Measurements from ENCODE around the gene SLC37A1. TPM values are rescaled to one million over a fixed set of nuclear protein-coding genes. Genes with fewer than 3 reads are reported as not detected.

The SLC37A1 gene
- total RNA-seq, 2 experiments from 2014 or later, result 18.9 to 19.2 TPM

DNA sequence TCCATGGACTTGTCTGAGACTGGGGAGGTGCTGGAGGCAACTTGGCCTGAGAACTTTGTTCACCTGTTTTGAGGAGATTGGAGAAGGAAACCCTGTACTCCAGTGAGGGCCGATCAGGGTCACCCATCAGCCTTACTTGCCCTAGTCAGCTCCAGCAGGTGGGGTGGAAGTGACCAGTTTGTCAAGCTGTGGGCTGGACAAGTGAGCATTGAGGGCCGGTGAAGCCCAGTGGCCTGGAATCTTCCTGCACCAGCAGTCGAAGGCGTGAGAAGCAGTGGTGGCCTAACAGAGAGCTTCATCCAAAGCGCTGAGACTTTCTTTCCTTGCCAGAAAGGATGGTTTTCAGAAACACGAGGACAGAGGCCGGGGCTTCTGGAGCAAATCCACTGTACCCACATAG is 9.6 kb downstream of the SLC37A1 start:
- H3K36me3 Mint-ChIP-seq (ENCODE audit: low read depth), result peaks cover 70% of the 10 kb centered on the region
- no peaks in the 10 kb centered on the region for H3K9me3 Mint-ChIP-seq (ENCODE audit: insufficient read depth)
- POLR2A ChIA-PET, result interaction anchor here (0.7 to 1.6 kb wide), 2 partner anchors 9 kb away, joined by 3 to 7 read pairs; no protein-coding TSS in a partner anchor
- CTCF ChIA-PET, result no interaction called here
- peaks cover 45% of the 10 kb centered on the region for H3K4me1 Mint-ChIP-seq (ENCODE audit: low read depth)
- H3K4me3 Mint-ChIP-seq, result no peak overlapping the region
- no peak overlapping the region for H3K27ac Mint-ChIP-seq
- H3K27me3 Mint-ChIP-seq (ENCODE audit: low read depth), result no peaks in the 10 kb centered on the region
- ATAC-seq, result no peak
- no peak for DNase-seq

DNA sequence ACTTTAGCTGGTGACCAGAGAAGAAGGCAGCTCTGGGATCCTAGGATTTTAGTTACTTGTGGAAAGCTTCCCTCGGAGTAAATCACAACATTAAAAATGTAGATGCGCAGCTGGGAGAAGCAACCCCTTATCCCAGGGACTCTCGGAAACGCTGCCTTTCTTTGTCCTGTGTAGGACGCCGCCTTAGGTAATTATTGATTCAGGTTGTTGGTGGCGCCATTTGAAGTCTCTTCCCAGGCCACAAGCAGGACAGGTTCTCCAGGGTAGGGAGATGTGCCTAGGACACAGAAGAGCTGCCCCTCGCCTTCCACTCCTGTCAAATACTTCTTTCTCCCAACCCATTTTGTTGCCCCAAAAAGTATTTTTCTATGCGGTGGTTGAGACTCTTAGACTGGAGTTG is 10.3 kb downstream of the SLC37A1 start:
- Mint-ChIP-seq H3K4me1 (ENCODE audit: low read depth) (peaks cover 47% of the 10 kb centered on the region), H3K4me3 (no peak overlapping the region), H3K27ac (no peak overlapping the region), H3K9me3 (ENCODE audit: insufficient read depth) (no peaks in the 10 kb centered on the region), H3K36me3 (ENCODE audit: low read depth) (peaks cover 64% of the 10 kb centered on the region), H3K27me3 (ENCODE audit: low read depth) (no peaks in the 10 kb centered on the region)
- ChIA-PET POLR2A (interaction anchor here (1.6 kb wide), 1 partner anchor 10 kb away, joined by 7 read pairs; no protein-coding TSS in a partner anchor), CTCF (no interaction called here)
- ATAC-seq, result no peak
- DNase-seq, result no peak

DNA sequence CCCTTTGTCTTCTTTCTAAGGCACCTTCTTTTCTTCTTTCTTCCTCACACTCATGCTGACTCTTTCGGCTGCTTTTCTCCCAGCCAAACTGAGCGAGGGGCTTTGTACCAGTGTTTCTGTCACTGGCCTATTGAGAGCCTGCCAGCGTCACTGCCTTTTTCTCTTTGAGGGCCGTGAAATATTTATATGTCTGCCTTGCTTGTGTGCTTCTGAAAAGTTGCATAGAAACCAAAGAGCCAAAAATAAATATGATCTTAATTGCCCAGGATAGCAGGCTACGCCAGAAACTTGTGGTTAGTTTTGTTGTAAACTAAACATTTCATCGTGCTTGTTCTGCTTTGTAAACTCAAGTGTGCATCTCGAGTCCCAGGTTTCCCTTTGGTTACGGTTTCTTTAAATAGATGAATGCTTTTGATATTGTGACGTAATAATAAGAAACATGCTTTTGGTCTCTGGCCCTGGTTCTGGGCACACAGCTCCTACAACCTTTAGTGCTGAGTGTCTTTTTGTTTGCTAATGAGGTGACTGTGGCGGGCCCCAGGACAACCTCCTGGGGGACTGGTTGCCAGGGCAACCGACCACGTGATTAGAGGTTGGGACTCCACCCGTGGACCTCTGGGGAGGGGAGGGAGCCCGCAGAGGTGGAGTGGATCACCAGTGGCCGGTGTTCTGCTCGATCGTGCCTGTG is 10.8 kb downstream of the SLC37A1 start:
- Mint-ChIP-seq H3K27ac (no peak overlapping the region), H3K4me1 (ENCODE audit: low read depth) (peaks cover 48% of the 10 kb centered on the region), H3K4me3 (peak overlapping the region; percentile 16), H3K9me3 (ENCODE audit: insufficient read depth) (no peaks in the 10 kb centered on the region), H3K36me3 (ENCODE audit: low read depth) (peaks cover 60% of the 10 kb centered on the region), H3K27me3 (ENCODE audit: low read depth) (no peaks in the 10 kb centered on the region)
- peak; percentile 67 for DNase-seq
- POLR2A ChIA-PET, result interaction anchor here (1.5 kb wide), 1 partner anchor 10 kb away, joined by 4 read pairs; the partner anchor contains the start of gene SLC37A1
- ATAC-seq, result peak; percentile 29
- CTCF ChIA-PET, result no interaction called here

DNA sequence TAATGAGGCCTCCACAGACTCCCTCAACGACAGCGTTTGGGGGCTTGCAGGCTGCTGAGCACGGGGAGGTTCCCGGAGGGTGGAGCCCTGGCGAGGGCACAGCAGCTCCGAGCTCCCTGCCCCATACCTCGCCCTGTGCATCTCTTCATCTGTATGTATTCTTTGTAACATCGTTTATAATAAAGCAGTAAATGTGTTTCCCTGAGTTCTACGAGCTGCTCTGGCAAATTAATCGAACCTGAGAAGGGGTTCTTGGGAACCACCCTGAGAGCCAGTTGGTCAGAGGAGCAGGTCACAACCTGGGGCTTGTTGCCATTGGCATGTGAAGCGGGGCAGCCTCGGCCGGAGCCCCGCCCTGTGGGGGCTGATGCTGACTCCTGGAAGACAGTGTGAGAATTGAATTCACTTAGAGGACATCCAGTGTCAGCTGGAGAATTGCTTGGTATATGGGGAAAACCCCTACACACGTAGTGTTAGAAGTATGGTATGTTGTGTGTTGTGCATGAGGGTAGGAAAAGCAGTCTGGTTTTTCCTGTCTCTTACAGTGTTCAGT is 11.5 kb downstream of the SLC37A1 start:
- DNase-seq (no peak), ATAC-seq (no peak)
- peaks cover 59% of the 10 kb centered on the region for H3K36me3 Mint-ChIP-seq (ENCODE audit: low read depth)
- H3K4me1 Mint-ChIP-seq (ENCODE audit: low read depth), result peaks cover 52% of the 10 kb centered on the region
- ChIA-PET POLR2A (interaction anchor here (1.5 kb wide), 1 partner anchor 11 kb away, joined by 4 read pairs; the partner anchor contains the start of gene SLC37A1), CTCF (no interaction called here)
- H3K27ac Mint-ChIP-seq, result peak overlapping the region; percentile 18
- H3K27me3 Mint-ChIP-seq (ENCODE audit: low read depth), result no peaks in the 10 kb centered on the region
- no peaks in the 10 kb centered on the region for H3K9me3 Mint-ChIP-seq (ENCODE audit: insufficient read depth)
- H3K4me3 Mint-ChIP-seq, result peak overlapping the region; percentile 16

DNA sequence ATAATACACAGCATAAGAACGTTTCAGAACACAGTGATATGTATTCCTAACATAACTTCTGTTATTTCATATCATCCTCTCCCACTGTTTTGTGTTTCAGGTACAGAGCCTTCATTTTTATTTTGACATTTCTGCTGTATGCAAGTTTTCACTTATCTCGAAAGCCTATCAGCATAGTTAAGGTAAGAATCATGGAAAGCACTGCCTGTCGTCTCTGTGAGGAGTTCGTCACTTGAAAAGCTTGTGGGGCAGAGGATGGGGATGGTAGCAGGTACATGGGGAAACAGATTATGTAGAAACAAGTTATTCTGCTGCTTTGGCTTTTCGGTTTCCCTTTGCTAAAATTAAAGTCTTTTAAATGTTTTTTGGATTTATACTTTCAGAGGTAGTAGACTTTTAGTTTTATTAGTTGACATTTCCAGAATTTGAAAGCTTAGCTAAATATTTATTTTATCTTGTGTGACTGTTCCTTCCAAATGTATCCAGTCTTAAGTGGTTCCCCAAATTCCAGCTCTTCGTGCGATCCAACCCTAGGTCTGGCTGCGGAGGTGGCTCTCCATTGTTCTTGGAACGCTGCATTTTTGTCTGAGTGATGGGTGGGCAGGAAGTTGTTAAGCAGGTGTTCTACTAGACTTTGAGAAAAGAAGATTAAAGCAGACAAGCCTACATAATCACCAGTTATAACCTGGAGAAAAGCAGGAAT is 12.2 kb downstream of the SLC37A1 start:
- Mint-ChIP-seq H3K9me3 (ENCODE audit: insufficient read depth) (no peaks in the 10 kb centered on the region), H3K4me3 (no peak overlapping the region), H3K4me1 (ENCODE audit: low read depth) (peaks cover 55% of the 10 kb centered on the region), H3K36me3 (ENCODE audit: low read depth) (peaks cover 55% of the 10 kb centered on the region), H3K27ac (no peak overlapping the region), H3K27me3 (ENCODE audit: low read depth) (no peaks in the 10 kb centered on the region)
- CTCF ChIA-PET, result interaction anchor here (0.9 to 2.2 kb wide), 3 partner anchors 11 to 217 kb away, joined by 3 to 9 read pairs (median 3); no protein-coding TSS in a partner anchor
- DNase-seq, result no peak
- POLR2A ChIA-PET, result interaction anchor here (1.5 kb wide), 1 partner anchor 12 kb away, joined by 4 read pairs; the partner anchor contains the start of gene SLC37A1
- ATAC-seq, result no peak

DNA sequence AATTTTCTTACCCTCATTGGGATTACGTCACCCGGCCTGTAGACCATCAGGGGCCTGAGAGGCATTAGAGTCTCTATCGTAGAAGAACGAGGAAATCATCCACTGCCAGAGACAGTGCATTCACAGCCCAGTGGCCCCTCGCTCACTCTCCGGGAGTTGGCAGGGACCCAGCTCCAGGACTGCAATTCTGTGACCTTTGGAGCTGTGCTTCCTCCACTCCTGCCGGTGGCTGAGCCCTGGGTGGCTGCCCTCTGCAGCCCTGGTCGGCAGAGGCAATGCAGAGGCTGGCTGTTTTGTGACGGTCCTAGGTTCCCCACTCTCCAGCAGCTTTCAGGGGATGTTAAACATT is 12.7 kb downstream of the SLC37A1 start:
- no peak for DNase-seq
- no peak for ATAC-seq
- no peak overlapping the region for H3K4me3 Mint-ChIP-seq
- H3K36me3 Mint-ChIP-seq (ENCODE audit: low read depth), result peaks cover 52% of the 10 kb centered on the region
- H3K27me3 Mint-ChIP-seq (ENCODE audit: low read depth), result no peaks in the 10 kb centered on the region
- ChIA-PET CTCF (interaction anchor here (0.9 to 2.7 kb wide), 7 partner anchors 10 to 217 kb away, joined by 3 to 13 read pairs (median 5); no protein-coding TSS in a partner anchor), POLR2A (interaction anchor here (1.5 to 3.4 kb wide), 3 partner anchors 11 to 31 kb away, joined by 4 to 16 read pairs (median 5); partner anchors contain the start of genes RSPH1 and SLC37A1)
- no peaks in the 10 kb centered on the region for H3K9me3 Mint-ChIP-seq (ENCODE audit: insufficient read depth)
- no peak overlapping the region for H3K27ac Mint-ChIP-seq
- peaks cover 55% of the 10 kb centered on the region for H3K4me1 Mint-ChIP-seq (ENCODE audit: low read depth)

DNA sequence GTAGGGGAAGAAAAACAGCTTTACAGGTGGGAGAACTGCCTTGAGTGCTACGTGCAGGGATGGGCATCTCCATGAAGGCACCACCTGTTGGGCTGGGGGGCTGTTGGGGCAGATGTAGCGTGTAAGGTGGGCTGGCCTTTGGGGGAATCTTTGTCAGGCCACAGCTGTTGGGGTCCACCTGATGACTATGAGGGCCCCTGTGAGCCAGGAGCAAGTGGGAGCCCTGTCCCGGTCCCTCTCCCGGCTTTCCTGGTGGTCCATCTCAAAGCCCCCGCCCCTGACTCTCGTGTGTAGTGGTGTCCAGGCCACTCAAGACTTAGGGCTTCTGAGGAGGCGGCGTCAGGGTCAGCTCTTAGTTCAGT is 13.5 kb downstream of the SLC37A1 start:
- Mint-ChIP-seq H3K4me3 (peak overlapping the region; percentile 14), H3K36me3 (ENCODE audit: low read depth) (peaks cover 46% of the 10 kb centered on the region), H3K4me1 (ENCODE audit: low read depth) (peaks cover 55% of the 10 kb centered on the region), H3K27ac (peak overlapping the region; percentile 87), H3K27me3 (ENCODE audit: low read depth) (no peaks in the 10 kb centered on the region), H3K9me3 (ENCODE audit: insufficient read depth) (no peaks in the 10 kb centered on the region)
- CTCF ChIA-PET, result interaction anchor here (0.8 to 2.7 kb wide), 11 partner anchors 9 to 631 kb away, joined by 3 to 13 read pairs (median 3); no protein-coding TSS in a partner anchor
- no peak for DNase-seq
- POLR2A ChIA-PET, result interaction anchor here (0.5 to 3.4 kb wide), 10 partner anchors 11 to 813 kb away, joined by 3 to 16 read pairs (median 4); partner anchors contain the start of genes RSPH1, SLC37A1 and UBASH3A
- ATAC-seq, result no peak

DNA sequence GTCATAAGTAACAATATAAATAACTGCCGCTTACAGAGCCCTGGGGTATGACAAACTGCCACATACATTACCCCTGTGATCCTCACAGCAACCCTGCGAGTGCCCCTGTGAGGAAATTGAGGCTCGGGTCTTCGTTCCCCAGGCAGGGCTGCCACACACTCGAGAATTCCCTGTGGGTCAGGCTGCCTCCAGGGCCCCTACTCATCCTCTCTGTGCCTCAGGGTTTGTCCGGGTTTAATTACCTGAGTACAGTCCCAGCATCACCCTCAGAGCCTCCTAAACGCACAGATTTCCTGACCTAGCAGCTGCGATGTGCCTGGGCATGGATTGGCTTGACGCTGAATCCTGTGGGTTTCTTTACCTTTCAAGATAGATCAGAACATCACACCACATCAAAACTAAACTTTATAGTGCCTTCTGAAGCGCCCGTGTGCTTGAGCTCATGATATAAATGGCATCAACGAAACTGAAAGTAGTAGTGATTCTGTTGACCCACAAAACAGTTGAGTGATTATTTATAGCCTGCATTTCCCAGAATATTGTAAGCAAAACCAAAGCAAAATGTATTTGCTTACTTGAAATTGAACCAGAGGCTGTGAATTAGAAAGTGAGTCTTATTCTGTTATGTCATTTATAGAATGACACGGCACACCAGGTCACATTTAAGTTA is 14.0 kb downstream of the SLC37A1 start:
- Mint-ChIP-seq H3K36me3 (ENCODE audit: low read depth) (peaks cover 44% of the 10 kb centered on the region), H3K4me1 (ENCODE audit: low read depth) (peaks cover 55% of the 10 kb centered on the region), H3K4me3 (peak overlapping the region; percentile 71), H3K27me3 (ENCODE audit: low read depth) (no peaks in the 10 kb centered on the region), H3K27ac (peak overlapping the region; percentile 87), H3K9me3 (ENCODE audit: insufficient read depth) (no peaks in the 10 kb centered on the region)
- ChIA-PET POLR2A (interaction anchor here (0.5 to 3.4 kb wide), 10 partner anchors 11 to 813 kb away, joined by 3 to 16 read pairs (median 4); partner anchors contain the start of genes RSPH1, SLC37A1 and UBASH3A), CTCF (interaction anchor here (0.8 to 2.7 kb wide), 14 partner anchors 9 to 632 kb away, joined by 3 to 13 read pairs (median 4); partner anchors contain the start of gene NDUFV3)
- DNase-seq, result peak; percentile 76
- peak; percentile 90 for ATAC-seq

DNA sequence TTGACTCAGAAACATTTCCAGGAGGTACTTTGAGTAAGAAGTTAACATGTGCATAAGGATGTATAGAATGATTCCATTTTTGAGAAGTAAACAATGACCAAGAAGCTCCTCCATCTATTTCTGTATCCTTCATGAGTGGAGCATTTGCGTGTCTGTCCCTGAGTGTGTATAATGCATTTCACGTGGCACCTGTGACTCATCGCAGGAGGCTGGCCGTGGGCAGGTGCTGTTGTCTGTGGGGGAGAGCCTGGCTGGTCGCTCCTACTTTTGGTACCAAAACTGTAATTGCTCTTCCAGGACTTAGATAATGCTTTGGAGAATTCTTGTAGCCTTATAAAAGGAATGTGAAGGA is 16.5 kb downstream of the SLC37A1 start:
- ATAC-seq (no peak), DNase-seq (no peak)
- ChIA-PET POLR2A (no interaction called here), CTCF (no interaction called here)
- Mint-ChIP-seq H3K4me3 (no peak overlapping the region), H3K4me1 (ENCODE audit: low read depth) (peaks cover 50% of the 10 kb centered on the region), H3K9me3 (ENCODE audit: insufficient read depth) (no peaks in the 10 kb centered on the region), H3K27me3 (ENCODE audit: low read depth) (no peaks in the 10 kb centered on the region), H3K36me3 (ENCODE audit: low read depth) (peaks cover 33% of the 10 kb centered on the region), H3K27ac (no peak overlapping the region)

DNA sequence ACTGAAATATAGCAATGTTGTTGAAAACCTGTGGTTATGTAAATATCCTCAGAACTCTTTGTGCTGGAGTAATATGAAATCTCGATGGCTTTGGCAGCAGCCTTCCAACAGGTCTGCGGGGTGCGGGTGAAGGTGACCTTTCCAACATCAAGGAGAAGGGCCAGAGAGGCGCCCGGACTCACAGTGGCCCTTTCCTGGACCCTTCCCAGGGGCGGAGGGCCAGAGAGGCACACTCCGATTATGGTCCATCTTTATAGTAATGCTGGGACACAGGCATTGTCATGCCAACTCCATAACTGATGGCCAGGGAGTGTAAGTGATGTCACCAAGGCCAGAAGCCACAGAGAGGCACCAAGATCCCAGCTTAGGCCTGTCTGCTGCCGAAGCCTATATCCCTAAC is 18.1 kb downstream of the SLC37A1 start:
- Mint-ChIP-seq H3K4me3 (no peak overlapping the region), H3K27me3 (ENCODE audit: low read depth) (no peaks in the 10 kb centered on the region), H3K27ac (no peak overlapping the region), H3K9me3 (ENCODE audit: insufficient read depth) (no peaks in the 10 kb centered on the region), H3K36me3 (ENCODE audit: low read depth) (peaks cover 35% of the 10 kb centered on the region), H3K4me1 (ENCODE audit: low read depth) (peaks cover 36% of the 10 kb centered on the region)
- ATAC-seq, result no peak
- no peak for DNase-seq
- POLR2A ChIA-PET, result interaction anchor here (0.9 kb wide), 1 partner anchor 9 kb away, joined by 3 read pairs; no protein-coding TSS in a partner anchor
- CTCF ChIA-PET, result no interaction called here

DNA sequence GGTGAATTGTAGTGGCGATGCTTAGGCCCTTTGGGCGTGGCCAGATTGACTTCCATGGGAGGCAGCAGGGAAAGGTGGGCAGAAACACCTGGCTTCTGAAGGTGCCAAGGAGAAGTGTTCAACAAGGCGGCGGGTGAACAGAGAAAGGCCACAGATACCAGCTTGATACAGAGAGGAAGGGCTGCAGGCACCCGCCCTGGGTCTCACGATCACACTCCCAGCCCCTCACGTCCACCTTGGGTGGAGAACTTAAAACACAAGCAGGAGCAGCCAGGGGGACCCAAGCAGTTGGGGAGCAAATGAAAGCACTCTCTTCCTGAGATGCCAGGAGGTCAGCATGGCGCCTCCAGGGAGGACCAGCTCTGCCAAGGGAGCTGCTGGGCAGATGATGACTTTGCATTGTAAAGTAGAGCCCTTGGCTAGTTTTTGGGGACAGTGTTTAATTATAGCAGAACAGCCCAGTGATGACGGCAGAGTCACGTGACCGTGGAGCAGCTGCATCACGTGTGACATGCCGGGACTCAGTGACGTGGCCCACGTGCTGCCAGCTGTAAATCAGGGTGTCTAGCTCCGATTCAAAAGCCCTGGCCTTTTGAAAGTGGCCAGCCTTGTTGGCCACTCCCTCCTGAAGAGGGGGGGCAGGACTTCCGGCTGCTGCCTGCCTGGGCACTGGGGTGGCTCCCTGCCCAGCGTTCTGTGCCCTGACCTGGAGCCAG is 19.0 kb downstream of the SLC37A1 start:
- DNase-seq, result no peak
- Mint-ChIP-seq H3K4me3 (no peak overlapping the region), H3K9me3 (ENCODE audit: insufficient read depth) (no peaks in the 10 kb centered on the region), H3K36me3 (ENCODE audit: low read depth) (peaks cover 32% of the 10 kb centered on the region), H3K27me3 (ENCODE audit: low read depth) (no peaks in the 10 kb centered on the region), H3K27ac (no peak overlapping the region), H3K4me1 (ENCODE audit: low read depth) (peaks cover 31% of the 10 kb centered on the region)
- ChIA-PET POLR2A (interaction anchor here (0.9 kb wide), 1 partner anchor 10 kb away, joined by 3 read pairs; no protein-coding TSS in a partner anchor), CTCF (interaction anchor here (6.7 kb wide), 1 partner anchor 65 kb away, joined by 56 read pairs; no protein-coding TSS in a partner anchor)
- ATAC-seq, result no peak

All from activated CD8-positive, alpha-beta T cell treated with anti-CD3 and anti-CD28 coated beads, Interleukin-2, amount 10 ng/mL, durations not matched to agents 7 days and 5 days (primary cell).